GM18909 (cell line): ENCODE data around the gene POLR2E.

ENCODE experiments used
- ATAC-seq: cut with Tn5 transposase; IDR thresholded peaks from one replicate; pipeline ENCODE4 v1.9.1; 2021; ENCODE audit warnings: mild to moderate bottlenecking; ENCODE audit not compliant: unreplicated experiment, poor library complexity

The POLR2E gene

GRCh38 chr19:1039646-1040475 is 55.3 kb downstream of the POLR2E start, which contains the start of gene ABCA7:
ABCA7 (plus strand) TSS chr19:1040107; CDS start chr19:1041362, 1,255 bp downstream.
- peak; percentile 76 for ATAC-seq

DNA sequence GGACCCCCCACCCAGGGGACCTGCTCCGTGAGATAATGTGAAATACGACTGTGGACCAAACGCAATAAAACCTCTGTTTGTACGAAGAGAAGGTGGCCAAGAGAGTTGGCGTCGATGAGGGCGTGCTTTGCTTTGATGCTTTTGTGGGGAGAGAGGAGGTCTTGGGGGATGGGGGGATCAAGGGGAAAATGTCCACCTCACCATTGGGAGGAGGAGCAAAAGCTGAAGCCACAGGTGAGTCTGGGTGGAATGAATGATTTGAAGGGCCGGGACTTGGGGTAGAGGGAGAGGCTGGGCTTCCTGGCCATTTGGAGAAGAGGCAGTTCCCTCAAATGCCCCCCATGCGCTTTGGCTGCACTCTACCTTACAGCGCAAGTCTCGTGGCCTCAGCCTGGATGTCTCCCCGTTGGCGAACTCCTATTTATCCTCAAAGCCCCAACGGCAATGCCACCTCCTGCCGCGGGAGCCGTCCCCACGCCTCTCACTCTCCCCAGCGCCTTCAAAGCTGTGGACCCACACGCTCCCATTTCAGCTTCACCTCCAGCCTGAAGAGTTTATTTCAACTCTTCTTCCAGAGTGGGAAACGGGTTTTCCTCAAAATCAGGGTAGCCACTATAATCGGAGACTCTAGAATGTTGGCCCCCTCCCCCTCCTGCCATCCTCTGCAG is 56.1 kb downstream of the POLR2E start:
- no peak for ATAC-seq

- peak; percentile 4 for ATAC-seq
These were observed 57.5 kb downstream of the POLR2E start for GRCh38 chr19:1037621-1038064.
